8988T (cell line): ENCODE measurements around the gene SWAP70.

ENCODE experiments used
- DNase-seq: peaks from one replicate; pipeline ENCODE4 v3.0.0; 2011

The SWAP70 gene

DNA sequence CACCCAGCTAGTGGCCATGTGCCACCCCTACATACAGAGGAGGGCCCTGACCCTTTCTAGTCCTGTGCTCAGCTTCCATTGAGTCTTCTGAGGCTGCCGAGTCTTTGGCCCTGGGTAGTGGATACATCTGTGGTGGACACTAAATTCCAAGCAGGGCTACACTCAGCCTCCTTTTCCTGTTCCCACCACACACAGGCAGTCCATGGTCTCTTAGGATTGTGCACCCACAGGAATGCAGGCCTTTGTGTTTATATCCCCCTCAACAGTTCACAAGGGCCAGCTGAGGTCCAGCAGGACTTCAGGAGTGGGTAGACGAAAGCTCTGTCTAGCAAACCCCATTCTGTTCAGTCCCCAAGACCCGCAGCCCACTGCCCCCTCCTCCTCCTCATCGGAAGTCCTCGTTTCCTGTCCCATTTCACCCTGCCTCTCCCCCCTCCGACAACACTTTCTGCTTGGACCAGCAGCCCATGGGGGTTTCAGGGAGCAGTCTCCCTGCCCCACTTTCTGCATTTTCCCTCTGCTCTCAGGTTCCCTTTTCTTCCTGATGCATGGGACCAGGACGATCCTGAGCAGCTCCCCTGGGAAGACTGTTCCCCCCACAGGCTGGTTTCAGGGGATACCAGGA, 91.8 kb downstream of the SWAP70 start:
- DNase-seq = no peak

DNA sequence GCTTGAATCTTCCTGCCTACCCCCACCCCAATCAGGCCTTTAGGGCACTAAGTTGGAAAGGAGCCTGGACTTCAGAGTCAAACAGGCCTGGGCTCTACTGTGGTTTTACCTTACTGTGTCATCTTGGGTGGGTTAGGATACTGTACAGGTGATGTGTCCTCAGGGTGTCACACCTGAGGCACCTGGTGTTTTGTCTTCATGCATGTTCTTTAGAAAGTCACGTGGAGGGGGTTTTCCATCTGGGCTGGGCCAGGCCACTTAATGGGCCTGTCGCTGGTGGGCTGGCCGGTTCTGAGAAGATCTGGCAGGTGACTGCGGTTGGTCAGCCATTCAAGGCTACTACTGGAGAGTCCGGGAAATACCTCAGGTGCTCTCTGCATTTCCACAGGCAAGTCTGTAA, 92.6 kb downstream of the SWAP70 start:
- no peak for DNase-seq

DNA sequence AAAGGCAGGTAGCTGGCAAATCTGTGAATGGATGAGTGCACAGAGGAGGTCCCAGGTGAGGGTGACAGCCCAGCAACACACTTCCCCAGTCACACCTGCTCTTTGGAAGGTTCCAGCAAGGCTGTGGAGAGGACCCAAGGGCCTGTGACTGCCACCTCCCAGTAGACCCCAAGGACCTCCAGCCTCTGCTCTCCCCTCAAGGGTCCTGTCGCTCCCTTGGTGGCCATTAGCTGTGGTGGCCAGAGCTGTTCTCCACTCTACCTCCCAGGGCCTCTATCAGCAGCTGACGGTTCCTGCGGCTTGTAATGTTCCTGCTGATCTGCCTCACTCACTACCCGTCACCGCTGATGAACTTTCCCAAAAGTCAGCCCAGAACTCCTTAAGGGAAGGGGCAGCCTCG, 93.0 kb downstream of the SWAP70 start:
- DNase-seq = no peak

DNA sequence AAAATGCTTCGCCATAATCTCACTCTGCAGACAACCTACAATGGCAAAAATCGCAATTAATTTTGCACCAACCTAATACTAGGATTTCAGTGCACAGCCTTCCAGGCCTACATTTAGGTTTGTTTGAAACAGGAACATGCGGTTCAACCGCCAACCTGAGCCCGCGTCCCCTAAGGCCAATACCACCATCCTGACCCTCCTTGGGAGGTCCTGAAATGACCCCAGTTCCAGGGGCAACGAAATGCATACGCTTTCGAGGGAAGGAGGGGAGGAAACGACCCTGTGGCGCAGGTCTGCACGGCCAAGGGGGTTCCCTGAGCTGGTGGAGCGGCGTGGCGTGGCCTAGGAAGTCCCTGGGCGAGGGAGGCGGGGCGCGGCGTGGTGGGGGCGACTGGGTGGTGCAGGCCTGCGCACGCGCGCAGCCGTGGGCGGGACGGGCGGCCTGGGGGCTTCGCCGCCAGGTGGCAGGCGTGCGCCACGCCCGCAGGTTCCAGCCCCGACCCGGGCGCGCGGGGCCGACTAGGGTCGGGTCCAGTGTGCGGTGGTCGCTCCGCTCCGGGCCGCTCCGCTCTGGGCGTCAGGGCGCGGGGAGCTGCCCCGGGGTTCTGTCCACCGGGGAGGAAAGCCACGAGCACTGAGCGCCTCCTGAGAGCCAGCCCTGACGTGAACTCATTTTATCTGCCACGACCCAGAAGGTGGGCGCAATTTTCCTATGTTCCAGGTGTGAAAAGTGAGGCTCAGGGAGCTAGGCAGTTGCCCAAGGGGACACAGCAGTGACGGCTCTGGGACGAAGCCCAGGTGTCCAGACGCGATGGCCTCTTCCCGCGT, 94.1 kb downstream of the SWAP70 start:
- peak; percentile 97 for DNase-seq

DNA sequence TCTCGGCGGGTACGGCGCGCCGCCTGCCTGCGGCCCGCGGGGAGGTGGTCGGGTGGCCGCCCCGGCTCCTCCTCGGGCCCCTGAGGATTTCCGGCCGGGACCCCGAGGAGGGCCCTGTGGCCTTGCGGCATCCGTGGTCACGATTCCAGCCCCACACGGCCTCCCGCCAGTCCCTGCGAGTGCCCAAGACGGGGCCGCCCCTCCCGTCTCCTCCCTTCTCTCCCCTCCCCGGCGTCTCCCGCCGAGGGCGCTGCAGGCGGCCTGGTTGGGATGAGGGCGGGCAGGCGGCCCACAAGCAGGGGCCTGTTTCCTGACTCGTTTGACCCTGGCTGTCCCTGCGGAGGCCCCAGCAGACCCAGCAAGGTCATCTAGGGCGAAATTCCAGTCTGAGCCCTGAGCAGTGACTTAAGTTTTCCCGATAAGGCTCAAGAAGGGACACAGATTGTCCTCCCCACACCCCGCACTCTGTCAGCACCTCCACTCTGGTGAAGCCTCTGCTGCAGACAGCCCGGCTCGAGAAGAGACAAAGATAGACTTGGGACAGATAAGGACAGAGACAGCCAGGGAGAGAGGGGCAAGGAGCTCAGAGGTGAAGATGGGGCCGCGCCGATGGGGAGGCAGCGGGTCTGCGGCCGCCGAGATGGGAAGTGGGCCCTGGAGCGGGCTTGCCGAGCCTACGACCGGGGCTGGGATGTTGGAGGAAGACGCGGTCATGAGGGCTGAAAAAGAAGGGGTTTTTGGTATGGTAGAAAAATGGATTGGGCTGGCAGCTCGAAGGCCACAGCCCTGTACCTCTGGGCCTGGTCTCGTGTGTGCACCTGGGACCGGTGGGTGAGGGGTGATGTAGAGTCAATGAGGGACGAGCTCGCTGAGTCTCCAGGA, 95.0 kb downstream of the SWAP70 start:
- DNase-seq = peak; percentile 74

DNA sequence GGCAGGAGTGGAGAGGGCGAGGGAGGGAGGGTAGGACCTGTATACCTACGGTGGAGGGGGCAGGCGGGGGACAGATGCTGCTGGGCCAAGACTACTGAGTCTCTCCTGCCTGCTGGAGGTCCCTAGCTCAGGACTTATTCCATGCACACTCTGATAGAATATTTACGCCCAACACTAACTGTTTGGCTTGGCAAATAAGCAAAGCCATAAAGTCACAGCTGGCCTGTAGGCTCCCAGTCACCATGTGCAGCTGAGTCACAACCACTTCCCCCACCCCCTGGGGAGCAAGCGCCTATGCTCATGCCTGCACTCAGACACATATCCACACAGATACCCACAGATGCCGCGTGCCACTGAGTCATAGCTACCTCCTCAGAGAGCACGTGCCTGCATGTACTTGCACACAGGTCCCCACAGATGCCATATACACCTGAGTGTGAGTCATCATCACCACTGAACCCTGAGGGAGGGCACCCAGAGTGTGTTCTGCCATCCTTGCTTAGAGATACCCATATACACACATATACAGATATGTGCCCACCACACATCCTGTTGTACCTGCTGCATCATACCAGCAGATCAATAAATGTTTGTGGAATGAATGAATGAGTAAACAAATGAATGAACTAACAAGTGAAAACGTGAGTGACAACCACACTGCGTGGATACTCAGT, 95.8 kb downstream of the SWAP70 start:
- DNase-seq = peak; percentile 94

DNA sequence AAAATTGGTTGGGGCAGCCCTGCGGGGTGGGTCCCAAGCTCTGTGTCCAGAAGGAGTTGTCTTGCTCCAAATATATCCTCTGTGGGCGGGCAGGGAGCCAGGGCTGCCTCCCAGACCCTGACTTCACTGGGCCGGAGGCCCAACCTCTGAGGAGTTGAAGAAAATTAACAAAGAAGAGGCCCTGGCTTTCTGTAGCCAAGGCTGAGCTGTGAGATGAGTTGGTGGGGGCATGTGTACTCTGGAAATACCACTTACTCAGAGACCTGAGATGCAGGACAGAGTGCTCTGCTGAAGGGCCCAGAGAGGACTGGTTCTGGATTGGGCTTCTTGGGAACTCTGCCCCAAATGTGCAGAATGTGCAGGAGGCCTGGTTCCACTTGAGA, 96.3 kb downstream of the SWAP70 start:
- no peak for DNase-seq

DNA sequence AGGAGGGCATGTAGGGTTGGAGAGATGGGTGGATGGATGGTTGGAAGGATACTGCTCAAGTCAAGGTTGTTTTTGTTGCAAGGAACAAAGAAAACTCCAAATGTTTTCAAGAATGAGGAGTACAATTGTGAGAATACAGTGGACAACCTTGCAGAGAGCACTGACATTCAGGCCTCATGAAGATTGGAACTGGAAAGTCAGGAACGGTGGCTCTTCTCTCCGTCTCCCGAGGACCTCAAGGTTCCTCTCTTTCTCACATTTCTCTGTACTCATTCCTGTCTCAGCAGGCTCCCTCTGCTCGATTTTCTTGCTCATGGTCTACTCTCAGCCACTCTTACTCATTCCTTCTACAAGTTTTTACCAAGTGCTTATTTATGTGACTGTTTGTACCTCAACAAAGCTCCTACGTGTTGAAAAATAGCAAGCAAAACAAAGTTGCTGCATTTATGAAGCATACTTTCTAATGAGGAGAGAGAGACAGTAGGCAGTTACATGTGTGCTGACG, 97.6 kb downstream of the SWAP70 start:
- no peak for DNase-seq

DNA sequence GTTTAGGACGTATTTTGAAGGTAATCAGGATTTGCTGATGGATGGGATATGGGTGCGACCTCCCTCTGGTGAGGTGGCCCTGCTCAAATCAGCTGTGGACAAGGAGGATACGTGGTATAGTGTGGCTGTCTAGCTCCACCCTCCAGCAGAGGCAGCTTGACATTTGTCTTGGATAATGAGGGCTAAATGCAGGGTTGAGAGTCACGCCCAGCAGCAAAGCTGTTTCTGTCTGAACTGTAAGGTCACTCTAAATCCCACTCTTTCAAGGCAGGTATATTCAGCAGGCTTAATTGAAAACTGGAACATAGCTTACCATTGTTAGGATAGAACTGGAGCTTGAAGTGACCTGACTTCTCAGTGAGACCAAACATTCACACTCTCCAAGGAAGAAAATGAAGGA, 98.7 kb downstream of the SWAP70 start:
- DNase-seq = no peak

DNA sequence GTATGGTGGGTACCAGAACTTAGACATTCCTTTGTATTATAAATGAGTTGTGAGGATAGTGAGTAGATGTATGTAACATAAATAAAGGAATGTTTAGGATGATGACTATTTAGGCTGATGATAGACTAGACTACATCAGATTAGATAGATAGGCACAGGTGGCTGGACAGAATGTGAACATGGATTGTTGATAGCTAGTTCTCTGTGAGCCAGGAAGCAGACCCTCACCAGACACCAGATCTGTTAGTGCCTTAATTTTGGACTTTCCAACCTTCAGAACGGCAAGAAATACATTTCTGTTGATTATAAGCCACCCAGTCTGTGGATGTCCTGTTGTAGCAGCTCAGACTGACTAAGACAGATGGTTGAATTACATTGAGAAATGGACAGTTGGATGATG, 99.4 kb downstream of the SWAP70 start:
- DNase-seq = no peak

DNA sequence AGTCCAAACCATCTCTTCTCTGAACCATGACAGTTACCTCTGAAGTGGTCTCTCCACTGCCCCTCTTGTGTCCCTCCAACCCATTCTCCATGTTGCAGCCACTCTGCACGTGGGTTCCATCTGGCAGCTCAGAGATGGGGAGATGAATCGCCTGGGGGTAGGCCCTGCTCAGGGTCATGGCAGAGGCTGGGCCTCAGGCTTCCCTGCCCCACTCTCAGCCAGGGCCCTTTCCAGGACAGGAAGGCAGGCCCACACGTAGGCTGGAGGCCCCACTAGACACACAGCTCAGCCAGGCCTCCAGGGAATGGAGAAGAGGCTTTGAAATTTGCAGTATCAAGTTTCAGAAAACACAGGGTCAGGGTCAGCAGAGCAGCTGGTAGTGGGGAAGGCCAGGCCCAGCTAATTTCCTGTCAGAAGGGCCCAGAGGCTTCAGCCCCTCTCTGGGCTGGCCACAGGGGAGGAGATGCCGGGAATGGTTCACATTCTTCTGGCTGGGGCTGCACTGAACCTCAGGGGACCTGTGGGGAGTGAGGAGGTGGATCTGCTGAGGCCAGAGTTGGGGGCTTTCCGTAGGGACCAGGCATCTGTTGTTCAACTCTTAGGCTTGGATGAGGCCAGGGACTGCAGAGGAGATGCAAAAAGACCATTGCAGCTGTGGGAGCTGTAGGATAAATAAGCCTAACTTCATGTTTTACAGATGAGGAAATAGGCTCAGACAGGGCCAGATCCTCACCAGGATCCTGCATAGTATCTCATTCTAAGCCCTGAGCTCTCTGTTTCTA, 101.6 kb downstream of the SWAP70 start:
- DNase-seq = no peak

DNA sequence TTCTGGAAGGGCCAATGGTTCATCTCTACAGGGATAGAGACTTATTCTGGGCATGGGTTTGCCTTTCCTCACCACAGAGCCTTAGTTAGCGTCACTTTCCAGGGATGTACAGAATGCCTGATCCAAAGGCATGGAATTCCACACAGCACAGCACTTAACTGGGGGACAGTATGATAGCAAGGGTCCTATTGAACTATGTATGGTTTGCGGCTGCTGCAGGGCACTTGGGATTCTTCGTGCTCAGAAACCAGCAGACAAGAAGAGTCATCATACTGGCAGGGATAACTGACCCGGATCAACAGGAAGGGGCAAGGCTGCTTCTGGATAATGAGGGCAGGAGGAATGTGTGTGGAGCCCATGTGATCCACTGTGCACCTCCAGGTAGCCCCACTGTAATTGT, 105.7 kb downstream of the SWAP70 start:
- no peak for DNase-seq

DNA sequence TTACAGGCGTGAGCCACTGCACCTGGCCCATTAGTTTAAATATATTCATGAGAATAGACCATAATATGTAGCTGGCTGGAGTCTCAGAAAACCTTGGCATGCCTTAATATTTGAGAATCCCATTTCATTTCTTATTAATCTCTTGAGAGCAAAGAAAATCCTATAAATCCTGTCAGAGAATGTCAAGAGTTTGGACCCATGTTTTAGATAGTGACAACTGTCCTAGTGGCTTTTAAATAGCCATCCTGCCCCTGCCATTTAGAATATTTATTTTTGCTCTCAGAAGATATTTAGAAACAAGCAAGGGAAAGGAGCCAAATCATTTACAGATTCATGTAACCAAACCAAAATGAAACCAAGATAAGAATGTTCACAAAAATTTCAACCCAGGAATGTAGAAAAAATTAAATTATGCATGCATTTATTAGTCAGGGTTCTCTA, 107.2 kb downstream of the SWAP70 start:
- no peak for DNase-seq

DNA sequence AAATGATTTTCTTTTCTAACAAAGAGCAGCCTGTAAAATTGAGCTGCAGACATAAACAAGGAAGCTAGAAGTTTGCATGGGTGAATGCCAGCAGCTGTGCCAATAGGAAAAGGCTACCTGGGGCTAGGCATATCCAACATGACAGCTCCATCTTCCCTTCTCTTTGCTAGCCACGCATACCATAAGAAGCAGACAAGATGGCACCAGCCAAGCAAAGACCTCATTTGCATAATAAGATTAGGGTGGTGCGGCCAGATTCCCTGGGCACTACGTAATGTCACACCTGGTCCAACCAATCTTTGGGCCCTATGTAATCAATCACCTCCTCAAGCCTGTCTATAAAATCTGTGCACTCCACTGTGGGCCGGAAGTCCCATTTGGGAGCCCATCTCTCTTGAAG, 108.3 kb downstream of the SWAP70 start:
- no peak for DNase-seq

DNA sequence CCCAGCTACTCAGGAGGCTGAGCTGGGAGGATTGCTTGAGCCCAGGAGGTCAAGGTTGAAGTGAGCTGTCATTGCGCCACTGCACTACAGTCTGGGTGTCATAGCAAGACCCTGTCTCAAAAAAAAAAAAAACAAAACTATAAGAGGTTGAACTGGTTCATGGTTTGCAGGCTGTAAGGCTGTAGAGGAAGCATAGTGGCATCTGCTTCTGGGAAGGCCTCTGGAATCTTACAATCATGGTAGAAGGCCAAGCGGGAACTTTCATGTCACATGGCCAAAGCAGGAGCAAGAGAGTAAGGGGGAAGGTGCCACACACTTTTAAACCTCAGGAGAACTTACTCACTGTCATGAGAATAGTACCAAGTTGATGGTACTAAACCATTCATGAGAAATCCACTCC, 109.6 kb downstream of the SWAP70 start:
- DNase-seq = no peak

DNA sequence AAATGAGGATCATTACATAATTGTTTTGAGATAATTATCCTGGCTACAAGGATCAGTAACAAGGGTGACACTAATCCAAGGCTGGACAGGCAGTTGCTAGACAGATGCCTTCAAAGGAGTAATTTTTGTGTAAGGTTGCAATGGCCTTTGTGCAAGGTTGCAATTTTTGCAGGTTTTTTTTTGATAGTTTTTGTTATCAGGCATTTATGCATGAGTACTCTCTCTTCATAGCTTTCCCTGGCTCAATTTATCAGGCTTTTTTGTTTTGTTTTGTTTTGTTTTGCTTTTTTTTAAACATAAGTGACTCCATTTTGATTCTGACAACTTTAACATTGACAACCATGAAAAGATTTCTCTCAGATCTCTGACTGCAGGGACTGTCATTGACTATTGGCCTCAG, 110.2 kb downstream of the SWAP70 start:
- DNase-seq = no peak

DNA sequence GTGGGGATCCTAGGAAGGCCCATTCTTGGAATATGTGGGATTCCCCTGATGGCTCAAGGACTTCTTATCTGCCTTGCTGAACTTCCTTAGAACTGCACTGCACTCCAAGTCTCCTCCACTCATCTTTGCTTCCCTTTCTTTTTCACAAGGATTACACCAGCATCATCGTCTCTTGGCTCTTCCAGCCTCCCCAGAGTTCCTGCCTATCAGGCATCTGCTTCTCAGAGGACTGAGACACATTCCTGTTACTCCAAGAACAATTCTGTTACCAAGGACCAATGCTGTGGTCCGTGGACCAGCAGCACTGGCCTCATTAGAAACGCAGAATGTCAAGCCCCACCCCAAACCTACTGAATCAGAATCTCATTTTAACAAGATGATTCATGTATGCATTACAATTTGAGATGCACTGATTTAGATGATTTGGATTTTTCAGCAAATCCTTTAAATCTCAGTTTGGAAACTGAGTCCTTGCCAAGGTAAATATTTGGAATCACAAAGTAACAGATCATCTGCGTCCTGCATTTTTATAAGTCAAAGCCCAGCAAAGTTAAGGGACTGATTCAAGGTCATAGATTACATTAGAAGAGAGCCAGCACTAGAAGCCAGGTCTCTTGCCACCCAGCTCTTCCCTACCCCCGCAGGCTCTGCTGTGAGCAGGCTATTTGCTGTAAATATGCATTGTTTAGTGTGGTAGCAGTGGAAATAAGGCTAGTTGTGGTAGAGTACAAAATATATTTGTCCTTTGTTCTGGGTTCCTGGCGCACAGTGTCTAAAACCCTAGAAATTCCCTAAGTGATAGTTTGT, 110.9 kb downstream of the SWAP70 start:
- no peak for DNase-seq

DNA sequence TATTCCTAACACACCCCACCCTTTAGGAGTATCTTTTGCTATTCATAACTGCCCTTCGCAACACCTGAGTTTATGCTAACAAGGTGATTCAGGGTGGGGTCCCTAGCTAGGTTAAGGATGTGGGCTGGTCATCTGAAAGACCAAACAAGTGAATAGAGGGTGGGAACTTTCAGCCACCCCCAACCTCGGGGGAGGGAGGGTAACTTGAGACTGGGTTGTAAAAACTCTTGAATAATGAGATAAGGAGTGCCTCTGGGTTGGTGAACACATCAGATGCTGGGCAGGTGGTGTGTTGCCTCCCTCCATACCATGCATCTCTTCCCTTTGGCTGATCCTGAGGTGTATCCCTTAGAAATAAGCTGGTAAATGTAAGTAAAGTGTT, 111.5 kb downstream of the SWAP70 start:
- DNase-seq = no peak

DNA sequence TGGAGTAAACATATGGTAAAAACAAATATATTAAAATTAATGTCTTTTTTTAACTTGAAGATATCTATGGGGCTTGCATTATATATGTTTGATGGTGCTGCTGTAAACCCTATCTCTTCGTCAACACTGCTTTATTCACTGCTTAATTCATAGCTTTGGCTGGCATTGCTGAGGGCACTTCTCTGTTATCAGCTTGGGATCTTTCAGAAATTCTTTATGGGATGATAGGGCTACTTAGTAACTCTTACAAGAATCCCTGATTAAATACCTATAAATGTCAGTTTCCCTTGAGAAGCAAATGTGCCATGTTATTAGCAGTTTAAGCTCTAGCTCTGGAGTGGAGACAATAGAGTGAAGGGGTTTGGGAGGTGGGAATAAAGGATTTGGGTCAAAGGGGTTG, 112.3 kb downstream of the SWAP70 start:
- DNase-seq = no peak

DNA sequence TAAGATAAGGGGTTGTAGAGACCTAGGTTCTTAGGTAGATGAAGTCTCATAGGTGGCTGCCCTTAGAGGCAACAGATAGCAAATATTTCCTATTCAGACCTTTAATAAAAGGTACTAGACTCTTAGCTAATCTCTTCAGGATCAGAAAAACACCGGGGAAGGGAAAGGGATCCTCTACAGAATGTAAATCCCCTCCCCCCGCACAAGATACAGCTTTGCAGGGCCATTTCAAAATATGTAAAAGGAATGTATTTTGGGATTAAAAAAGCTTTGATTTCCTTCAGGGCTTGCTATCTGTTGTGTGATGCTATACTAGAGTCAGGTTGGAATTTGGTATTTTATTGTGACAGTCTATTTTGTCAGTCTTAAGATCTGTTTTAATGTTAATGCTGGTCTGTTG, 113.2 kb downstream of the SWAP70 start:
- DNase-seq = no peak

DNA sequence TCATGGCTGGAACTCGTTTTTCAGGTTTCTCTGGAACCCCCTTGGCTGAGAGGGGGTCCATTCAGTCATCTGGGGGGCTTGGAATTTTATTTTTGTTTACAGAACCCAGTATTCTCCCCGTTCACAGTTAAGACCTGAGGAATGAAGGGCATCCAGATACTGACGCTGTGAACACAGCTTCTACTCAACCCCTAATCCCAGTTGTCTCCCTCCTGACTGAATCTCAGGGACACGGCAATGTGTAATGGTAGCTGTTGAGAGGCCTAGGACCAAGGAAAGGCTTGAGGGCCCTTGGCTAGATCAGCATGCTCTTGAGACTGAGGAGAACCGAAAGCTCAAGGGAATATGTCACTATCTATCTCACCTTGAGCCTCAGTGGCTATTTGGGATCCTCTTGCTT, 113.6 kb downstream of the SWAP70 start:
- no peak for DNase-seq
